Lung (tissue), 12 donors: ENCODE measurements around the gene FANCE. TPM values are rescaled to one million over a fixed set of nuclear protein-coding genes. Genes with fewer than 3 reads are reported as not detected.
A peak's percentile ranks its signal among the peaks of the same experiment; 100 is the strongest.

Source experiments
- ATAC-seq: fragments of 200-7000 bp; cut with Tn5 transposase; one replicate; pipeline ENCODE4 v1.9.1; 2020; ENCODE audit warnings: moderate number of reproducible peaks; ENCODE audit not compliant: insufficient read depth, low FRiP score
- DNase-seq, 3 donors: peaks; one replicate each; pipeline ENCODE4 v3.0.0-alpha.2; 2013 to 2017
- H3K27ac ChIP-seq, 2 donors: one replicate each; pipeline ENCODE4 v1.5.1; 2013; ENCODE audit warnings: mild to moderate bottlenecking in 2 of 2, moderate library complexity in 2 of 2, control low read depth in 1 of 2, inconsistent platforms in 1 of 2, low read depth in 1 of 2, low read length in 1 of 2
- H3K27me3 ChIP-seq, 3 donors: one replicate each; pipeline ENCODE4 v1.5.1; 2013; ENCODE audit warnings: low read length in 2 of 3; ENCODE audit not compliant: control insufficient read depth in 3 of 3, insufficient read depth in 3 of 3
- H3K36me3 ChIP-seq, 4 donors: one replicate each; pipeline ENCODE4 v1.5.1; 2013; ENCODE audit warnings: low read length in 4 of 4, mild to moderate bottlenecking in 1 of 4, moderate library complexity in 1 of 4; ENCODE audit not compliant: control insufficient read depth in 4 of 4, insufficient read depth in 4 of 4
- H3K4me1 ChIP-seq, 5 donors: one replicate each; pipeline ENCODE4 v1.5.1; 2013; ENCODE audit warnings: low read length in 5 of 5, mild to moderate bottlenecking in 2 of 5, moderate library complexity in 1 of 5; ENCODE audit not compliant: control insufficient read depth in 5 of 5, insufficient read depth in 5 of 5
- H3K4me3 ChIP-seq: one replicate; pipeline ENCODE4 v1.5.1; 2013; ENCODE audit warnings: mild to moderate bottlenecking, control low read depth, moderate library complexity
- H3K9ac ChIP-seq, 2 donors: one replicate each; pipeline ENCODE4 v1.5.1; 2013; ENCODE audit warnings: low read length in 2 of 2, control low read depth in 1 of 2; ENCODE audit not compliant: insufficient read depth in 1 of 2
- H3K9me3 ChIP-seq, 4 donors: one replicate each; pipeline ENCODE4 v1.5.1; 2013; ENCODE audit warnings: low read length in 3 of 4, mild to moderate bottlenecking in 1 of 4, moderate library complexity in 1 of 4; ENCODE audit not compliant: control insufficient read depth in 4 of 4, insufficient read depth in 3 of 4
- WGBS, 2 donors: extraction: QIAGEN DNeasy Blood & Tissue Kit; methylation state at CpG; one replicate each; pipeline ENCODE4 v1.1.7; 2013; 5-methylcytosine and 5-hydroxymethylcytosine counted together
- polyA plus RNA-seq, 2 donors: library from polyadenylated mRNA; stranded (reverse); fragments of 200-250 nt; gene quantifications; one replicate each; pipeline ENCODE4 v1.2.1, GENCODE V29; 2013
- total RNA-seq, 2 donors: library from RNA; depleted of rRNA in 1 of 2; stranded (reverse); fragments of >200 nt in 1 of 2; gene quantifications; one replicate each; pipeline ENCODE4 v1.2.1, GENCODE V29; 2014 to 2021
- TF ChIP-seq, protein P1 (sequence below): IDR thresholded peaks from 2 replicates; pipeline ENCODE4 v1.5.1; 2012; ENCODE audit warnings: mild to moderate bottlenecking; ENCODE audit errors: control extremely low read depth, extremely low read depth
- donor health status: control.
- donor health status: control.
- donor health status: Bipolar disorder and iron deficiency.
- donor health status: healthy.
- donor health status: DM: yes; HTN: yes; CAD: no.

Gene FANCE
- total and polyA plus RNA-seq, 4 donors = 3.1 to 7.3 (median 6.3) TPM

DNA sequence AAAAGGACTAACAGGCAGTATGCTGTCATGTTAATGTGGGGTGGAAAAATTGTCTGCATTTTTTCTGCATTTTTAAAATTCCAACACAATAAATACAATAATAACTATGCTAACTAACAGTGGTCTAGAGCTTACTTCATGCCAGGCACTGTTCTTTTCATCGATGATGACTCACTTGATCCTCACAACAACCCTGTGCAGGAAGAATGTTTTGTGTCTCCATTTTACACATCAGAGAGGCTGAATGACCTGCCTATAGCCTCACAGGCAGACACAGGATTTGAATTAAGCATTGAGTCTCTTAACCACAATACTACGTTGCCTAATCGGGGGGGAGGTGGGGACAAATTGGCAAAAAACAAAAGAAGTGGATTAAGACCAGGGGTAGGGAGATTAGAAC lies 26.9 kb upstream of the FANCE start:
- no peak for DNase-seq
- Histone ChIP-seq H3K27me3 (no peaks in the 10 kb centered on the region), H3K27ac (no peak overlapping the region), H3K4me1 (peaks cover 0 to 8% (median 0%) of the 10 kb centered on the region in 5 donors), H3K9ac (no peak overlapping the region), H3K4me3 (no peak overlapping the region), H3K36me3 (peaks cover 10 to 42% (median 19%) of the 10 kb centered on the region in 4 donors), H3K9me3 (peaks cover 0 to 13% (median 5%) of the 10 kb centered on the region in 4 donors)
- TF ChIP-seq, protein P1, sequence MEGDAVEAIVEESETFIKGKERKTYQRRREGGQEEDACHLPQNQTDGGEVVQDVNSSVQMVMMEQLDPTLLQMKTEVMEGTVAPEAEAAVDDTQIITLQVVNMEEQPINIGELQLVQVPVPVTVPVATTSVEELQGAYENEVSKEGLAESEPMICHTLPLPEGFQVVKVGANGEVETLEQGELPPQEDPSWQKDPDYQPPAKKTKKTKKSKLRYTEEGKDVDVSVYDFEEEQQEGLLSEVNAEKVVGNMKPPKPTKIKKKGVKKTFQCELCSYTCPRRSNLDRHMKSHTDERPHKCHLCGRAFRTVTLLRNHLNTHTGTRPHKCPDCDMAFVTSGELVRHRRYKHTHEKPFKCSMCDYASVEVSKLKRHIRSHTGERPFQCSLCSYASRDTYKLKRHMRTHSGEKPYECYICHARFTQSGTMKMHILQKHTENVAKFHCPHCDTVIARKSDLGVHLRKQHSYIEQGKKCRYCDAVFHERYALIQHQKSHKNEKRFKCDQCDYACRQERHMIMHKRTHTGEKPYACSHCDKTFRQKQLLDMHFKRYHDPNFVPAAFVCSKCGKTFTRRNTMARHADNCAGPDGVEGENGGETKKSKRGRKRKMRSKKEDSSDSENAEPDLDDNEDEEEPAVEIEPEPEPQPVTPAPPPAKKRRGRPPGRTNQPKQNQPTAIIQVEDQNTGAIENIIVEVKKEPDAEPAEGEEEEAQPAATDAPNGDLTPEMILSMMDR = no peak
- no peak for ATAC-seq
- 70 to 74% methylated on average over 3 of the region's 3 CpGs for WGBS, 2 donors

DNA sequence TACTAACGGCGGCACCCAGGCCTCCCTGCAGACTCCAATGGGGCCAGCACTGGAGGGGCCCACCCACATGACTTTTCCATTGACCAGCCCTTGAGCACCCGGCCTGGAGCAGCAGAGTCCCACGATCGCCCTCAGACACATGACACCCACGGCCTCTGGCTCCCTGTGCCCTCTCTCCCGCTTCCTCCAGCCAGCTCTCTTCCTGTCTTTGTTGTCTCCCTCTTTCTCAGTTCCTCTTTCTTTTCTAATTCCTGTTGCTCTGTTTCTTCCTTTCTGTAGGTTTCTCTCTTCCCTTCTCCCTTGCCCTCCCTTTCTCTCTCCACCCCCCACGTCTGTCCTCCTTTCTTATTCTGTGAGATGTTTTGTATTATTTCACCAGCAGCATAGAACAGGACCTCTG lies 26.1 kb upstream of the FANCE start:
- Histone ChIP-seq H3K27me3 (no peaks in the 10 kb centered on the region), H3K9me3 (peaks cover 0 to 13% (median 5%) of the 10 kb centered on the region in 4 donors), H3K4me3 (no peak overlapping the region), H3K27ac (no peak overlapping the region), H3K4me1 (peaks cover 0 to 8% (median 0%) of the 10 kb centered on the region in 5 donors), H3K36me3 (peaks cover 10 to 41% (median 19%) of the 10 kb centered on the region in 4 donors), H3K9ac (no peak overlapping the region)
- TF ChIP-seq, protein P1 = no peak
- ATAC-seq (peak; percentile 29), DNase-seq (no peak)
- WGBS, 2 donors = 43 to 58% methylated on average over 8 of the region's 8 CpGs

DNA sequence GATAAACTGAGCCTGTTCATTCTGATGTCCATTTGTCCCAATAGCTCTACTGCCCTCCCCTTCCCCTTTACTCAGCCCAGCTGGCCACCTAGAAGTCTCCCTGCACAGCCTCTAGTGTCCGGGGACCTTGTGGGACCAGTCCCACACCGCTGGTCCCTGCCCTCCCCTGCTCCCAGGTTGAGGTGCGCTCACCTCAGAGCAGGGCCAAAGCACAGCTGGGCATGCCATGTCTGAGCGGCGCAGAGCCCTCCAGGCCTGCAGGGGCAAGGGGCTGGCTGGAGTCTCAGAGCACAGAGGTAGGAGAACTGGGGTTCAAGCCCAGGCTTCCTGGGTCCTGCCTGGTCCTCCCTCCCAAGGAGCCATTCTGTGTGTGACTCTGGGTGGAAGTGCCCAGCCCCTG lies 24.7 kb upstream of the FANCE start:
- H3K27ac ChIP-seq = no peak overlapping the region
- no peaks in the 10 kb centered on the region for H3K27me3 ChIP-seq
- 93 to 95% methylated on average over 5 of the region's 5 CpGs for WGBS, 2 donors
- H3K9me3 ChIP-seq = peaks cover 0 to 13% (median 5%) of the 10 kb centered on the region in 4 donors
- ATAC-seq (no peak), DNase-seq (no peak)
- TF ChIP-seq, protein P1 = no peak
- no peak overlapping the region for H3K9ac ChIP-seq
- H3K4me3 ChIP-seq = no peak overlapping the region
- H3K36me3 ChIP-seq = peaks cover 6 to 33% (median 13%) of the 10 kb centered on the region in 4 donors
- peaks cover 0 to 8% (median 0%) of the 10 kb centered on the region in 5 donors for H3K4me1 ChIP-seq

DNA sequence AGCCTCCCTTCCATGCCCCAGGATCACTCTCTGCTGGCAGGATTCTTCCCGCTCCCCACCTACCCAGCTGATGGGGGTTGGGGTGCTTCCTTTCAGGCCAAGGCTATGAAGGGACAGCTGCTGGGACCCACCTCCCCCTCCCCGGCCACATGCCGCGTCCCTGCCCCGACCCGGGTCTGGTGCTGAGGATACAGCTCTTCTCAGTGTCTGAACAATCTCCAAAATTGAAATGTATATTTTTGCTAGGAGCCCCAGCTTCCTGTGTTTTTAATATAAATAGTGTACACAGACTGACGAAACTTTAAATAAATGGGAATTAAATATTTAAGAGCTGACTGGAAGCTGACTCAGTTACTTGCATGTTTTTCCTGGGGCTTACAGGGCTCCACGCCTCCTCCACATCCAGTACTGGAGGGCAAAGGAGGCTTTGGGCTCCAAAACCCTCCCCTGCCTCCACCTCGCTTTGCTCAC lies 24.3 kb upstream of the FANCE start:
- H3K9ac ChIP-seq = no peak overlapping the region
- no peak for ATAC-seq
- H3K27ac ChIP-seq = no peak overlapping the region
- H3K4me1 ChIP-seq = peaks cover 0 to 8% (median 0%) of the 10 kb centered on the region in 5 donors
- WGBS, 2 donors = 79 to 83% methylated on average over 9 of the region's 9 CpGs
- H3K4me3 ChIP-seq = no peak overlapping the region
- H3K9me3 ChIP-seq = peaks cover 0 to 13% (median 5%) of the 10 kb centered on the region in 4 donors
- H3K36me3 ChIP-seq = peaks cover 6 to 33% (median 12%) of the 10 kb centered on the region in 4 donors
- no peak for DNase-seq
- H3K27me3 ChIP-seq = no peaks in the 10 kb centered on the region
- TF ChIP-seq, protein P1 = no peak
